Activated T-cell treated with anti-CD3 and anti-CD28 coated beads for 24 hours (primary cell): ENCODE measurements around the gene C5orf22.

ENCODE experiments used
- DNase-seq: peaks from one replicate; pipeline ENCODE4 v3.0.0-alpha.2; 2020; ENCODE audit warnings: low read depth

Gene C5orf22

DNA sequence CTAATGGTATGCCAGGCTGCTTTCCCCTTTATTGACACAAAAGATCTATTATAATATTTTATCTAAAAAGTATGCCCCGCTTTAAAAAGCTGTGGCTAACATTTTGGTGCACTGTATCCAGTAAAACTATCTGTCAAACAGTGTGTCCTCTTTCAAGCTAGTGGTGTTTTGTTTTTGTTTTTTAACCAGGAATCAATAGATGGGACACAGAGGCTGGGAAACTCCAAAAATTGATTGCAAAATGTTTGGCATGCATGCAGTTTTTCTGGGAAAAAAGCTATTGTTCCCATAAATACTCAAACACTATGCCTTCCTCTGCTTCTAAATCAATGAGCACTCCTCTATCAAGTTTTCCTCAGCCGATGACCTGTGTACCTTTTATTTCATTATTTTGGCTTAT, 72.5 kb downstream of the C5orf22 start:
- DNase-seq, result no peak
